Left ventricle myocardium inferior (tissue), 1 donor: ENCODE data around the gene B3GALT6. TPM values are rescaled to one million over a fixed set of nuclear protein-coding genes. Genes with fewer than 3 reads are reported as not detected.
"Not testable (repeated sequence)": the region's sequence is repeated elsewhere in the genome, so short reads cannot be mapped to it uniquely, and the experiment has no call there.

ENCODE experiments used
- DNase-seq: peaks from one replicate; pipeline ENCODE4 v3.0.0-alpha.2; 2020
- H3K27ac ChIP-seq: fragments of 200-600 bp; replicated peaks from 2 replicates; pipeline ENCODE4 v1.8.0; 2021
- H3K27me3 ChIP-seq: fragments of 200-600 bp; 2 replicates; pipeline ENCODE4 v1.8.0; 2021; ENCODE audit warnings: low read depth
- H3K36me3 ChIP-seq: fragments of 200-600 bp; 2 replicates; pipeline ENCODE4 v1.8.0; 2021
- H3K4me1 ChIP-seq: fragments of 200-600 bp; 2 replicates; pipeline ENCODE4 v1.8.0; 2021
- H3K4me3 ChIP-seq: fragments of 200-600 bp; 2 replicates; pipeline ENCODE4 v1.8.0; 2021; ENCODE audit warnings: mild to moderate bottlenecking, moderate library complexity
- H3K9me3 ChIP-seq: fragments of 200-600 bp; replicated peaks from 2 replicates; pipeline ENCODE4 v1.8.0; 2021
- CTCF ChIP-seq: fragments of 200-600 bp; IDR thresholded peaks from 2 replicates; pipeline ENCODE4 v1.8.0; 2021; ENCODE audit warnings: antibody characterized with exemption, mild to moderate bottlenecking, borderline replicate concordance
- intact Hi-C: fragments of 100-400 bp; cut with micrococcal nuclease; formaldehyde crosslinking; loops from one replicate; pipeline ENCODE4 v1.11.0; 2022
- total RNA-seq: library from RNA; stranded (reverse); fragmentation: NEBNext Ultra II Directional; extraction: Animal tissue kit (Norgen Biotek cat#: 25700); gene quantifications from one replicate; pipeline ENCODE4 v1.2.1, GENCODE V29; 2021
- donor health status: DM: no; HTN: yes; CAD: no; lungs with severe emphysema.

B3GALT6 gene
- total RNA-seq, 1 donor from 2014 or later: 7.9 TPM

- no peaks in the 10 kb centered on the region for H3K36me3 ChIP-seq
- no peak overlapping the region for H3K4me3 ChIP-seq
- peaks cover 6% of the 10 kb centered on the region for H3K27me3 ChIP-seq
- peaks cover 6% of the 10 kb centered on the region for H3K9me3 ChIP-seq
- no peak for TF ChIP-seq CTCF
- intact Hi-C loops: no loop called here
- no peak overlapping the region for H3K27ac ChIP-seq
- peaks cover 13% of the 10 kb centered on the region for H3K4me1 ChIP-seq
- no peak for DNase-seq
Measured at GRCh38 chr1:1187938-1188337, 44.1 kb upstream of the B3GALT6 start.

GRCh38 chr1:1189111-1189510, 42.9 kb upstream of the B3GALT6 start:
- Histone ChIP-seq H3K4me1 (peaks cover 6% of the 10 kb centered on the region), H3K4me3 (no peak overlapping the region), H3K9me3 (peaks cover 6% of the 10 kb centered on the region), H3K27me3 (no peaks in the 10 kb centered on the region), H3K27ac (no peak overlapping the region), H3K36me3 (no peaks in the 10 kb centered on the region)
- no peak for DNase-seq
- intact Hi-C loops: no loop called here
- no peak for TF ChIP-seq CTCF

GRCh38 chr1:1191734-1192133, 40.3 kb upstream of the B3GALT6 start:
- no peak for DNase-seq
- intact Hi-C loops: no loop called here
- H3K4me1 ChIP-seq: peaks cover 6% of the 10 kb centered on the region
- no peaks in the 10 kb centered on the region for H3K36me3 ChIP-seq
- no peak for TF ChIP-seq CTCF
- peaks cover 21% of the 10 kb centered on the region for H3K9me3 ChIP-seq
- no peak overlapping the region for H3K4me3 ChIP-seq
- no peak overlapping the region for H3K27ac ChIP-seq
- no peaks in the 10 kb centered on the region for H3K27me3 ChIP-seq

GRCh38 chr1:1194723-1195122, 37.3 kb upstream of the B3GALT6 start:
- no peak overlapping the region for H3K27ac ChIP-seq

GRCh38 chr1:1195726-1196125, 36.3 kb upstream of the B3GALT6 start:
- H3K27me3 ChIP-seq, H3K4me3 ChIP-seq, H3K4me1 ChIP-seq, intact Hi-C loops, H3K27ac ChIP-seq, H3K36me3 ChIP-seq: not testable (repeated sequence)
- H3K9me3 ChIP-seq: peaks cover 16% of the 10 kb centered on the region
- peak; percentile 4 for DNase-seq

More at GRCh38 chr1:1194723-1195122, 37.3 kb upstream of the B3GALT6 start:
- Histone ChIP-seq H3K9me3 (peaks cover 16% of the 10 kb centered on the region), H3K36me3 (no peaks in the 10 kb centered on the region), H3K4me3 (no peak overlapping the region), H3K4me1 (no peaks in the 10 kb centered on the region), H3K27me3 (no peaks in the 10 kb centered on the region)
- intact Hi-C loops: no loop called here
- no peak for TF ChIP-seq CTCF
- DNase-seq: no peak

- DNase-seq: peak; percentile 1
- no peak overlapping the region for H3K27ac ChIP-seq
- intact Hi-C loops: no loop called here
- H3K9me3 ChIP-seq: peaks cover 16% of the 10 kb centered on the region
- TF ChIP-seq CTCF: no peak
- H3K36me3 ChIP-seq: no peaks in the 10 kb centered on the region
- H3K4me1 ChIP-seq: peaks cover 16% of the 10 kb centered on the region
- no peak overlapping the region for H3K4me3 ChIP-seq
- H3K27me3 ChIP-seq: peaks cover 16% of the 10 kb centered on the region
Measured at GRCh38 chr1:1196431-1197187, 35.4 kb upstream of the B3GALT6 start.
